ENCODE results near the gene TMEM80. TPM values are rescaled to one million over a fixed set of nuclear protein-coding genes. Genes with fewer than 3 reads are reported as not detected.
"Not testable (repeated sequence)": the region's sequence is repeated elsewhere in the genome, so short reads cannot be mapped to it uniquely, and the experiment has no call there.

The TMEM80 gene
- 25.4 and 32.8 TPM in 2 replicates for total RNA-seq (2014; rRNA removed; shearing (Covaris generic); ENCODE audit: low replicate concordance)

DNA sequence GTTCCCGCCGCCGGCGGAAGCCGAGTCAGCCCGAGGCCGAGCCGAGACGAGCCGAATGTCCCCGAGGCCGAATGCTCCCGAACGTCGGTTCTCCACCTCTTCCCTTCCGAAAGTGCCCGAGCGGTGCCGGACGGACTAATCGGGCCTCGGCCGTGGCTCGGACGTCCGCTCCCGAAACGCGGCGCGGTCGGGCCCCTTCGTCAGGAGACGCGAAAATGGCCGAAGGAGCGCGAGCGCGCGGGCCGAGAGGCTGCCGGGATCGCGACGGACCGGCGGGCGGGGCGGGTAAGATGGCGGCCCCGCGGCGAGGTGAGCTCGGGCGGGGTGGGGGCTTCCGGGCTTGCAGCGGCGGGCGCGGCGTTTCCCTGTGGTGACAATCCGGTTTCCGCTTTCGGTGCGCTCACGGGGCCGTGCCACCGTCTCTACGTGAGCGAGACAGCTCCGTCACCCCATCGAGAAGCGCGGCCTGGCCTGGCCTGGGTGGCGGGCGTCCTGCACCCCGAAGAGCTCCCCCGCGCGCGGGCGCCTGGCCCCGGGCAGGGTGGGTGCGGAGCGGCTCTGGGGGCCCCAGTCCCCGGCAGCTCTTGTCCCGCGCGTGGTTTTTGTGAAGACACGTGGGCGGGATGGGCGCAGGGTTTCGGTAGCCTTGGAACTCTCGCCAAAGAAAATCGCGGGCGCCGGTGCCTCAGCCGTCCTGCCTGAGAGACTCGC, at the start of gene TMEM80:
TSS of gene TMEM80 (plus strand) at position 279 of the 711 bp plus-strand sequence. CDS start at position 291, 12 bp downstream.
- H3K4me2 ChIP-seq (ENCODE audit: low read depth, low read length, poor library complexity, severe bottlenecking) = peak within 1 kb of the TSS; percentile 74
- H2AFZ ChIP-seq (ENCODE audit: low read length) = peak within 1 kb of the TSS; percentile 97; the same call in 1 of the 2 replicates
- peak within 1 kb of the TSS; percentile 96 for H3K27ac ChIP-seq (ENCODE audit: low read length)
- peak; percentile 99 for DNase-seq
- 0 out of 2 replicates have a peak, but pooled peaks cover 7% of the 10 kb centered on the region for H4K20me1 ChIP-seq (ENCODE audit: insufficient read depth, low read depth, low read length)
- H3K4me1 ChIP-seq (ENCODE audit: low read length) = peaks cover 40% of the 10 kb centered on the region
- H3K9me3 ChIP-seq (ENCODE audit: low read length) = no peaks in the 10 kb centered on the region
- no peaks in the 10 kb centered on the region for H3K36me3 ChIP-seq (ENCODE audit: insufficient read depth, low read length)
- no peaks in the 10 kb centered on the region for H3K9me2 ChIP-seq (replicated peaks; ENCODE audit: insufficient read depth, low read length)
- no peaks in the 10 kb centered on the region for H3K27me3 ChIP-seq (ENCODE audit: low read length)
- peaks cover 37% of the 10 kb centered on the region for H3K79me2 ChIP-seq (ENCODE audit: low read length)
- peak within 1 kb of the TSS; percentile 84 for H3K4me3 ChIP-seq (ENCODE audit: low read length)
- peak within 1 kb of the TSS; percentile 90 for H3K9ac ChIP-seq (ENCODE audit: low read length)

DNA sequence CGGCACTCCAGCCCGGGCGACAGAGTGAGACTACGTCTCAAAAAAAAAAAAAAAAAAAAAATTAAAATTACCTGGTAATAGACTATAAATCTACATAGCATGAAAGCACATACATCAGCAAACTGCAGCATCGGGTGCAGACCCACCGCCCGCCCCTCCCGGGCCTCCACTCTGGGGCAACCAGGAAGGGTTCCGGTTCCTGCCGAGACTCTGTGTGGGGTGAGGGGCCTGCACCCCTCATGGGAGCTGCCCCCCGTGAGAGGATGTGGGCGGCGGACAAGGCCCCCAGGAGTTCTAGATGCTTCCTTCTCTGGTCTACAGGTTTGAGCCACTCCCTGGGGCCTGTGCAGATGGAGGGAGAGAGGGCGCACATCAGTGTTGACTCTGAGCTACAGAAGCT, 49.4 kb upstream of the TMEM80 start:
- H3K27ac ChIP-seq (ENCODE audit: low read length) = peak overlapping the region; percentile 68
- no peaks in the 10 kb centered on the region for H3K27me3 ChIP-seq (ENCODE audit: low read length)
- H2AFZ ChIP-seq (ENCODE audit: low read length) = no peak overlapping the region
- H3K9ac ChIP-seq (ENCODE audit: low read length) = no peak overlapping the region
- H3K79me2 ChIP-seq (ENCODE audit: low read length) = no peaks in the 10 kb centered on the region
- peaks cover 13% of the 10 kb centered on the region for H3K4me1 ChIP-seq (ENCODE audit: low read length)
- peaks cover 6% of the 10 kb centered on the region; the same call in 1 of the 2 replicates for H3K36me3 ChIP-seq (ENCODE audit: insufficient read depth, low read length)
- H3K4me3 ChIP-seq (ENCODE audit: low read length) = no peak overlapping the region
- no peak for DNase-seq
- H3K9me3 ChIP-seq (ENCODE audit: low read length) = no peaks in the 10 kb centered on the region
- no peak overlapping the region for H3K4me2 ChIP-seq (ENCODE audit: low read depth, low read length, poor library complexity, severe bottlenecking)
- H4K20me1 ChIP-seq (ENCODE audit: insufficient read depth, low read depth, low read length) = no peaks in the 10 kb centered on the region
- no peaks in the 10 kb centered on the region for H3K9me2 ChIP-seq (replicated peaks; ENCODE audit: insufficient read depth, low read length)

- H3K36me3 ChIP-seq (ENCODE audit: insufficient read depth, low read length) = not testable (repeated sequence)
Observed at GRCh38 chr11:647672-648158, 47.9 kb upstream of the TMEM80 start.

DNA sequence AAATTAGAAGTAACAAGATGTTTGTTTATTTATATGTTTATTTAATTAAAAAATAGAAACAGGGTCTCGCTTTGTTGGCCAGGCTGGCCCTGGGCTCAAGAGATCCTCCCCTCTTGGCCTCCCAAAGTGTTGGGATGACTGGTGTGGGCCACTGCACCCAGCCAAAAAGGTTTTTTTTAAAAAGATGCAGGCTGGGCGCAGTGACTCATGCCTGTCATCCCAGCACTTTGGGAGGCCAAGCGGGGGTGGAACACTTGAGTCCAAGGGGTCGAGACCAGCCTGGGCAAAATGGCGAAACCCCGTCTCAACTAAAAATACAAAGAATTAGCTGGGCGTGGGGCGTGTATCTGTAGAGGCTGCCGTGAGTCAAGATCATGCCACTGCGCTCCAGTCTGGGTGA, 45.1 kb upstream of the TMEM80 start:
- Histone ChIP-seq H2AFZ (ENCODE audit: low read length) (no peak overlapping the region), H3K9ac (ENCODE audit: low read length) (no peak overlapping the region), H3K4me2 (ENCODE audit: low read depth, low read length, poor library complexity, severe bottlenecking) (no peak overlapping the region), H3K4me3 (ENCODE audit: low read length) (no peak overlapping the region), H3K27ac (ENCODE audit: low read length) (no peak overlapping the region), H3K79me2 (ENCODE audit: low read length) (no peaks in the 10 kb centered on the region), H3K9me3 (ENCODE audit: low read length) (no peaks in the 10 kb centered on the region), H3K9me2 (replicated peaks; ENCODE audit: insufficient read depth, low read length) (no peaks in the 10 kb centered on the region), H3K4me1 (ENCODE audit: low read length) (peaks cover 11% of the 10 kb centered on the region), H3K36me3 (ENCODE audit: insufficient read depth, low read length) (peaks cover 3% of the 10 kb centered on the region; the same call in 1 of the 2 replicates), H4K20me1 (ENCODE audit: insufficient read depth, low read depth, low read length) (0 out of 2 replicates have a peak, but pooled peaks cover 12% of the 10 kb centered on the region), H3K27me3 (ENCODE audit: low read length) (no peaks in the 10 kb centered on the region)
- DNase-seq = no peak

More at GRCh38 chr11:647672-648158, 47.9 kb upstream of the TMEM80 start:
- not testable (repeated sequence) for H3K9ac ChIP-seq (ENCODE audit: low read length); H3K4me3 ChIP-seq (ENCODE audit: low read length); H3K4me2 ChIP-seq (ENCODE audit: low read depth, low read length, poor library complexity, severe bottlenecking); DNase-seq; H3K27me3 ChIP-seq (ENCODE audit: low read length); H2AFZ ChIP-seq (ENCODE audit: low read length); H4K20me1 ChIP-seq (ENCODE audit: insufficient read depth, low read depth, low read length); H3K9me3 ChIP-seq (ENCODE audit: low read length); H3K9me2 ChIP-seq (replicated peaks; ENCODE audit: insufficient read depth, low read length); H3K79me2 ChIP-seq (ENCODE audit: low read length); H3K27ac ChIP-seq (ENCODE audit: low read length)
- H3K4me1 ChIP-seq (ENCODE audit: low read length) = peaks cover 13% of the 10 kb centered on the region

DNA sequence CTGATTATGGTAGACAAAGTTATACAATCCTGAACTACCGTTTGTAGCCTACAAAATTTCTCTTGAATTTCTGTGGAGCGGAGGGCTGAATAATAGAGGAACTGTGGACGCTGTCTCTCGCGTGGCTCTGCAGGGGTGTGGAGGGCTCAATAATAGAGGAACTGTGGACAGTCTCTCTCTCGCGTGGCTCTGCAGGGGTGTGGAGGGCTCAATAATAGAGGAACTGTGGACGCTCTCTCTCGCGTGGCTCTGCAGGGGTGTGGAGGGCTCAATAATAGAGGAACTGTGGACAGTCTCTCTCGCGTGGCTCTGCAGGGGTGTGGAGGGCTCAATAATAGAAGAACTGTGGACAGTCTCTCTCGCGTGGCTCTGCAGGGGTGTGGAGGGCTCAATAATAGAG, 42.5 kb upstream of the TMEM80 start:
- not testable (repeated sequence) for H3K4me1 ChIP-seq (ENCODE audit: low read length); H3K9me2 ChIP-seq (replicated peaks; ENCODE audit: insufficient read depth, low read length); H3K4me2 ChIP-seq (ENCODE audit: low read depth, low read length, poor library complexity, severe bottlenecking); H2AFZ ChIP-seq (ENCODE audit: low read length); H3K9ac ChIP-seq (ENCODE audit: low read length); H3K27ac ChIP-seq (ENCODE audit: low read length); H3K4me3 ChIP-seq (ENCODE audit: low read length); H3K27me3 ChIP-seq (ENCODE audit: low read length); H3K9me3 ChIP-seq (ENCODE audit: low read length); H3K36me3 ChIP-seq (ENCODE audit: insufficient read depth, low read length); DNase-seq; H3K79me2 ChIP-seq (ENCODE audit: low read length)
- H4K20me1 ChIP-seq (ENCODE audit: insufficient read depth, low read depth, low read length) = peaks cover 29% of the 10 kb centered on the region

- no peak overlapping the region for H3K4me2 ChIP-seq (ENCODE audit: low read depth, low read length, poor library complexity, severe bottlenecking)
- DNase-seq = no peak
- H3K27ac ChIP-seq (ENCODE audit: low read length) = no peak overlapping the region
Observed at GRCh38 chr11:653837-654236, 41.8 kb upstream of the TMEM80 start.

GRCh38 chr11:654444-654843, 41.2 kb upstream of the TMEM80 start:
- H3K4me2 ChIP-seq (ENCODE audit: low read depth, low read length, poor library complexity, severe bottlenecking); H3K36me3 ChIP-seq (ENCODE audit: insufficient read depth, low read length); H3K9ac ChIP-seq (ENCODE audit: low read length); H3K9me2 ChIP-seq (replicated peaks; ENCODE audit: insufficient read depth, low read length); H2AFZ ChIP-seq (ENCODE audit: low read length); H3K27ac ChIP-seq (ENCODE audit: low read length); H3K27me3 ChIP-seq (ENCODE audit: low read length); H3K9me3 ChIP-seq (ENCODE audit: low read length); H3K79me2 ChIP-seq (ENCODE audit: low read length); H3K4me1 ChIP-seq (ENCODE audit: low read length); H3K4me3 ChIP-seq (ENCODE audit: low read length); DNase-seq: not testable (repeated sequence)
- peaks cover 41% of the 10 kb centered on the region for H4K20me1 ChIP-seq (ENCODE audit: insufficient read depth, low read depth, low read length)

More at GRCh38 chr11:653837-654236, 41.8 kb upstream of the TMEM80 start:
- Histone ChIP-seq H3K36me3 (ENCODE audit: insufficient read depth, low read length) (peaks cover 5% of the 10 kb centered on the region; the same call in 1 of the 2 replicates), H3K4me3 (ENCODE audit: low read length) (no peak overlapping the region), H2AFZ (ENCODE audit: low read length) (no peak overlapping the region), H4K20me1 (ENCODE audit: insufficient read depth, low read depth, low read length) (peaks cover 35% of the 10 kb centered on the region), H3K9me3 (ENCODE audit: low read length) (no peaks in the 10 kb centered on the region), H3K9ac (ENCODE audit: low read length) (no peak overlapping the region), H3K9me2 (replicated peaks; ENCODE audit: insufficient read depth, low read length) (no peaks in the 10 kb centered on the region), H3K4me1 (ENCODE audit: low read length) (no peaks in the 10 kb centered on the region), H3K79me2 (ENCODE audit: low read length) (no peaks in the 10 kb centered on the region), H3K27me3 (ENCODE audit: low read length) (no peaks in the 10 kb centered on the region)

- Histone ChIP-seq H3K9me2 (replicated peaks; ENCODE audit: insufficient read depth, low read length) (no peaks in the 10 kb centered on the region), H3K36me3 (ENCODE audit: insufficient read depth, low read length) (peaks cover 10% of the 10 kb centered on the region), H3K4me1 (ENCODE audit: low read length) (peaks cover 10% of the 10 kb centered on the region), H3K9me3 (ENCODE audit: low read length) (no peaks in the 10 kb centered on the region), H3K4me2 (ENCODE audit: low read depth, low read length, poor library complexity, severe bottlenecking) (no peak overlapping the region), H3K27me3 (ENCODE audit: low read length) (no peaks in the 10 kb centered on the region), H2AFZ (ENCODE audit: low read length) (no peak overlapping the region), H3K27ac (ENCODE audit: low read length) (no peak overlapping the region), H3K79me2 (ENCODE audit: low read length) (no peaks in the 10 kb centered on the region), H3K4me3 (ENCODE audit: low read length) (no peak overlapping the region), H4K20me1 (ENCODE audit: insufficient read depth, low read depth, low read length) (peaks cover 47% of the 10 kb centered on the region), H3K9ac (ENCODE audit: low read length) (no peak overlapping the region)
- no peak for DNase-seq
Observed at GRCh38 chr11:655036-655726, 40.4 kb upstream of the TMEM80 start.

Data from Karpas-422 (cell line).